GM12878 (cell line): ENCODE results near the gene TEX12. TPM values are rescaled to one million over a fixed set of nuclear protein-coding genes. Genes with fewer than 3 reads are reported as not detected.

Experiments
- ATAC-seq: fragments of 200-7000 bp; cut with Tn5 transposase; 3 replicates; pipeline ENCODE4 v1.9.1; 2020; ENCODE audit warnings: mild to moderate bottlenecking, moderate library complexity
- BruUV-seq: library from RNA; stranded (reverse); fragments of 400-500 nt; replicated peaks from 2 replicates; lab custom pipeline; 2021; lab: Mats Ljungman, UMichigan
- CTCF ChIA-PET: fragments of 300-600 bp; sonication (Branson Sonifier 250); formaldehyde crosslinking; extraction: SDS; loops from one replicate; lab custom pipeline; 2021; ENCODE audit warnings: inconsistent platforms; lab: Yijun Ruan, JAX
- POLR2A ChIA-PET: fragments of 350-600 bp; formaldehyde crosslinking; extraction: SDS; loops from one replicate; lab custom pipeline; 2021; ENCODE audit warnings: inconsistent platforms; lab: Charles Lee
- RAD21 ChIA-PET: fragments of 300-600 bp; sonication (Branson Sonifier 250); formaldehyde crosslinking; loops from one replicate; lab custom pipeline; 2023; ENCODE audit warnings: antibody characterized with exemption; ENCODE audit not compliant: unreplicated experiment; lab: Charles Lee
- SMC1A ChIA-PET: fragments of 300-600 bp; sonication (Branson Sonifier 250); formaldehyde crosslinking; loops from one replicate; lab custom pipeline; 2023; ENCODE audit not compliant: unreplicated experiment, uncharacterized antibody; lab: Charles Lee
- DNase-seq: peaks from one replicate; pipeline ENCODE4 v3.0.0-alpha.2; 2011; ENCODE audit warnings: low read depth, low spot score
- FAIRE-seq: peaks from 3 replicates; lab custom pipeline; 2011; peaks lifted over from hg19 to GRCh38; lab: Jason Lieb, UNC
- H2AFZ ChIP-seq: 2 replicates; pipeline ENCODE4 v1.6.0; 2011; ENCODE audit warnings: low read depth, low read length, control low read depth; ENCODE audit not compliant: control insufficient read depth
- H3K27ac ChIP-seq: 2 replicates; pipeline ENCODE4 v1.5.1; 2011; ENCODE audit warnings: control low read depth; ENCODE audit not compliant: control insufficient read depth, insufficient read depth
- H3K27me3 ChIP-seq, 2 experiments: replicated peaks in 1 of 2; 2 replicates each; pipeline versions ENCODE4 v1.6.0 to v1.6.1; 2011; ENCODE audit warnings: low read length in 1 of 2; ENCODE audit not compliant: control insufficient read depth in 2 of 2, insufficient read depth in 2 of 2
- H3K36me3 ChIP-seq, 2 experiments: 2 replicates each; pipeline ENCODE4 v1.5.1; 2011; ENCODE audit warnings: low read length in 1 of 2; ENCODE audit not compliant: control insufficient read depth in 2 of 2, insufficient read depth in 2 of 2
- H3K4me1 ChIP-seq: 2 replicates; pipeline ENCODE4 v1.6.1; 2011; ENCODE audit warnings: mild to moderate bottlenecking, low read length, moderate library complexity, mixed read lengths; ENCODE audit not compliant: control insufficient read depth, insufficient read depth
- H3K4me2 ChIP-seq: 2 replicates; pipeline ENCODE4 v1.6.0; 2011; ENCODE audit warnings: control low read depth; ENCODE audit not compliant: control insufficient read depth, insufficient read depth
- H3K4me3 ChIP-seq: fragments of 200-600 bp; sonication (generic); 2 replicates; pipeline ENCODE4 v1.5.1; 2016
- H3K79me2 ChIP-seq: 2 replicates; pipeline ENCODE4 v1.6.0; 2011; ENCODE audit warnings: low read length; ENCODE audit not compliant: control insufficient read depth, insufficient read depth
- H3K9ac ChIP-seq: 2 replicates; pipeline ENCODE4 v1.8.0; 2011; ENCODE audit warnings: low read length, control low read depth, mixed read lengths; ENCODE audit not compliant: control insufficient read depth, insufficient read depth
- H3K9me3 ChIP-seq: replicated peaks from 3 replicates; pipeline ENCODE4 v1.5.1; 2011; ENCODE audit warnings: mild to moderate bottlenecking, low read length; ENCODE audit not compliant: control insufficient read depth, insufficient read depth
- H4K20me1 ChIP-seq: 2 replicates; pipeline ENCODE4 v1.6.0; 2011; ENCODE audit not compliant: control insufficient read depth, insufficient read depth
- BCL3 ChIP-seq: IDR thresholded peaks from 2 replicates; pipeline ENCODE4 v1.6.1; 2011; ENCODE audit warnings: borderline replicate concordance, low read depth, mild to moderate bottlenecking, moderate library complexity, low read length; ENCODE audit not compliant: insufficient read depth, poor library complexity, severe bottlenecking
- HDAC6 ChIP-seq: fragments of 200-600 bp; sonication (generic); IDR thresholded peaks from one replicate; pipeline ENCODE4 v1.8.0; 2017; ENCODE audit warnings: antibody characterized with exemption; ENCODE audit not compliant: unreplicated experiment
- SPI1 ChIP-seq: IDR thresholded peaks from 2 replicates; pipeline ENCODE4 v1.6.1; 2011; ENCODE audit warnings: low read depth, mild to moderate bottlenecking, low read length, moderate library complexity, borderline replicate concordance; ENCODE audit not compliant: insufficient read depth
- WGBS: methylation state at CpG from one replicate; pipeline ENCODE4 v1.1.6; 2016; ENCODE audit warnings: low lambda C conversion rate; ENCODE audit not compliant: insufficient replicate concordance, insufficient coverage; ENCODE audit errors: missing lambda C conversion rate; 5-methylcytosine and 5-hydroxymethylcytosine counted together
- in situ Hi-C: fragments of 300-500 bp; cut with MboI; formaldehyde crosslinking; loops from 9 replicates; pipeline ENCODE4 v1.14.3; 2018; ENCODE audit warnings: mixed read lengths
- intact Hi-C: fragments of 100-400 bp; cut with micrococcal nuclease; formaldehyde crosslinking; loops from one replicate; pipeline ENCODE4 v1.14.2; 2022; ENCODE audit not compliant: unreplicated experiment
- polyA plus RNA-seq, 11 experiments: library from polyadenylated mRNA; depleted of rRNA in 4 of 11; unstranded in 6 of 11; stranded (reverse) in 5 of 11; fragments of >200 nt; fragmentation: Nextera tagmentation in 4 of 11; fragmentation: Illumina TruSeq in 1 of 11; extraction: Ambion mirVana in 4 of 11; extraction: Trizol in 1 of 11; gene quantifications; 1 replicate in 1 of 11; 2 replicates in 10 of 11; pipeline versions ENCODE4 v1.2.1 to v1.2.3, GENCODE V29; 2011 to 2016; ENCODE audit warnings: inconsistent platforms in 2 of 11, missing spikeins in 2 of 11, low read depth in 1 of 11
- total RNA-seq, 4 experiments: library from RNA; depleted of rRNA in 3 of 4; stranded (reverse); fragments of >200 nt in 3 of 4; fragmentation: Illumina TruSeq in 1 of 4; extraction: Trizol in 1 of 4; gene quantifications; 2 replicates each; pipeline versions ENCODE4 v1.2.1 to v1.2.3, GENCODE V29; 2013 to 2021
- TF ChIP-seq, protein P1 (sequence below): fragments of 450-650 bp; IDR thresholded peaks from 2 replicates; pipeline ENCODE4 v1.6.1; 2017; ENCODE audit warnings: mild to moderate bottlenecking

The TEX12 gene
- total and polyA plus RNA-seq, 10 of the 15 experiments (the other 5 are each of a cell fraction or from before 2014, with no cell fraction given): 0.11 to 1.3 (median 0.40) TPM; not detected in 2

- Histone ChIP-seq H3K4me3 (no peak overlapping the region), H3K27me3 (no peaks in the 10 kb centered on the region), H3K79me2 (no peaks in the 10 kb centered on the region), H4K20me1 (no peaks in the 10 kb centered on the region), H3K9me3 (no peaks in the 10 kb centered on the region), H3K4me2 (no peak overlapping the region), H3K27ac (no peak overlapping the region), H3K36me3 (no peaks in the 10 kb centered on the region), H3K9ac (no peak overlapping the region), H3K4me1 (peaks cover 8% of the 10 kb centered on the region), H2AFZ (no peak overlapping the region)
- in situ Hi-C loops: no loop called here
- peak; percentile 51; the same call in 1 of the 2 replicates for TF ChIP-seq SPI1
- TF ChIP-seq HDAC6: no peak
- TF ChIP-seq, protein P1, sequence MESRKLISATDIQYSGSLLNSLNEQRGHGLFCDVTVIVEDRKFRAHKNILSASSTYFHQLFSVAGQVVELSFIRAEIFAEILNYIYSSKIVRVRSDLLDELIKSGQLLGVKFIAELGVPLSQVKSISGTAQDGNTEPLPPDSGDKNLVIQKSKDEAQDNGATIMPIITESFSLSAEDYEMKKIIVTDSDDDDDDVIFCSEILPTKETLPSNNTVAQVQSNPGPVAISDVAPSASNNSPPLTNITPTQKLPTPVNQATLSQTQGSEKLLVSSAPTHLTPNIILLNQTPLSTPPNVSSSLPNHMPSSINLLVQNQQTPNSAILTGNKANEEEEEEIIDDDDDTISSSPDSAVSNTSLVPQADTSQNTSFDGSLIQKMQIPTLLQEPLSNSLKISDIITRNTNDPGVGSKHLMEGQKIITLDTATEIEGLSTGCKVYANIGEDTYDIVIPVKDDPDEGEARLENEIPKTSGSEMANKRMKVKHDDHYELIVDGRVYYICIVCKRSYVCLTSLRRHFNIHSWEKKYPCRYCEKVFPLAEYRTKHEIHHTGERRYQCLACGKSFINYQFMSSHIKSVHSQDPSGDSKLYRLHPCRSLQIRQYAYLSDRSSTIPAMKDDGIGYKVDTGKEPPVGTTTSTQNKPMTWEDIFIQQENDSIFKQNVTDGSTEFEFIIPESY: no peak
- CTCF ChIA-PET: interaction anchor here (1.1 to 3.2 kb wide), 2 partner anchors 65 to 102 kb away, joined by 3 to 24 read pairs; no protein-coding TSS in a partner anchor
- POLR2A ChIA-PET: no interaction called here
- RAD21 ChIA-PET: no interaction called here
- peak; percentile 37; the same call in 2 of the 3 replicates for ATAC-seq
- DNase-seq: no peak
- BruUV-seq: no TSS peak
- WGBS: 100% methylated on average over 1 of the region's 1 CpG
- intact Hi-C loops: loop anchor here (5.0 to 10.0 kb wide), 3 partner anchors 66 to 244 kb away; partner anchors contain the start of gene DIXDC1
- no peak for FAIRE-seq
- SMC1A ChIA-PET: interaction anchor here (1.3 to 1.5 kb wide), 2 partner anchors 58 to 247 kb away, joined by 3 read pairs; no protein-coding TSS in a partner anchor
These were observed 11.3 kb downstream of the TEX12 start for GRCh38 chr11:112178428-112178827.

GRCh38 chr11:112178936-112179335 lies 11.8 kb downstream of the TEX12 start:
- no peak for TF ChIP-seq BCL3
- SMC1A ChIA-PET: interaction anchor here (1.5 kb wide), 1 partner anchor 58 kb away, joined by 3 read pairs; no protein-coding TSS in a partner anchor
- H3K4me2 ChIP-seq: no peak overlapping the region
- CTCF ChIA-PET: no interaction called here
- intact Hi-C loops (loop anchor here (5.0 to 10.0 kb wide), 3 partner anchors 67 to 244 kb away; partner anchors contain the start of gene DIXDC1), in situ Hi-C loops (no loop called here)
- H3K27ac ChIP-seq: no peak overlapping the region
- H3K9me3 ChIP-seq: no peaks in the 10 kb centered on the region
- H3K4me3 ChIP-seq: no peak overlapping the region
- H3K27me3 ChIP-seq: no peaks in the 10 kb centered on the region
- H3K9ac ChIP-seq: no peak overlapping the region
- no peak overlapping the region for H2AFZ ChIP-seq
- no peak for FAIRE-seq
- 2% methylated on average over 3 of the region's 3 CpGs for WGBS
- H4K20me1 ChIP-seq: no peaks in the 10 kb centered on the region
- POLR2A ChIA-PET: no interaction called here
- no TSS peak for BruUV-seq
- H3K4me1 ChIP-seq: peaks cover 8% of the 10 kb centered on the region
- ATAC-seq: no peak
- H3K79me2 ChIP-seq: no peaks in the 10 kb centered on the region
- DNase-seq: no peak
- H3K36me3 ChIP-seq: no peaks in the 10 kb centered on the region
- RAD21 ChIA-PET: no interaction called here
